IPS-18c (cell line): ENCODE data around the gene AP2A1.

Source experiments
- H3K4me3 ChIP-seq: 2 replicates; pipeline ENCODE4 v1.7.0; 2013; ENCODE audit warnings: low read depth, mild to moderate bottlenecking, low read length, moderate library complexity; ENCODE audit not compliant: insufficient read depth
- H3K9me3 ChIP-seq: one replicate; pipeline ENCODE4 v1.6.1; 2013; ENCODE audit warnings: mild to moderate bottlenecking, low read length, moderate library complexity; ENCODE audit not compliant: control insufficient read depth, insufficient read depth

Gene AP2A1

DNA sequence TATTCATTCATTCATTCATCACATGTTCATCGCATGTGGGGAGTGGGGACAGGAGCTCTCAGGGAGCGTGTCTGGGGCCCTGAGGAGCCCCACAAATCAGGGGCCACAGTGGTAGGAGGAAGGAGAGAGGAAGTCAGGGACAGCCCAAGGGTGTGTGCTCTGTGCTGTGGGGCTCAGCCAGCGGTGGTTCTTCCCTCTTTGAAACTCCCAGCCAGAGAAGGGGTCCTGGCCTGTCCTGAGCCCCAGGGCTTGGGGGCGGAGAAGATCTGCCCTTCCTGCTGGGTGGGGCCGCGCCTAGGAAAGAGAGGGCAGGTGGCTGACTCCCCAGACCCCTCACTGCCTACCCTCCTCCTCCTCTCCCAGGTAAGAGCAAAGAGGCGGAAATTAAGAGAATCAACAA lies 14.6 kb downstream of the AP2A1 start:
- Histone ChIP-seq H3K9me3 (no peaks in the 10 kb centered on the region), H3K4me3 (no peak overlapping the region)

- Histone ChIP-seq H3K4me3 (no peak overlapping the region), H3K9me3 (no peaks in the 10 kb centered on the region)
Observed at GRCh38 chr19:49782515-49782914, 15.7 kb downstream of the AP2A1 start.

GRCh38 chr19:49786376-49786820 lies 19.6 kb downstream of the AP2A1 start:
- no peaks in the 10 kb centered on the region for H3K9me3 ChIP-seq
- no peak overlapping the region for H3K4me3 ChIP-seq

- H3K4me3 ChIP-seq = no peak overlapping the region
- H3K9me3 ChIP-seq = no peaks in the 10 kb centered on the region
Observed at GRCh38 chr19:49787746-49788145, 20.9 kb downstream of the AP2A1 start.

DNA sequence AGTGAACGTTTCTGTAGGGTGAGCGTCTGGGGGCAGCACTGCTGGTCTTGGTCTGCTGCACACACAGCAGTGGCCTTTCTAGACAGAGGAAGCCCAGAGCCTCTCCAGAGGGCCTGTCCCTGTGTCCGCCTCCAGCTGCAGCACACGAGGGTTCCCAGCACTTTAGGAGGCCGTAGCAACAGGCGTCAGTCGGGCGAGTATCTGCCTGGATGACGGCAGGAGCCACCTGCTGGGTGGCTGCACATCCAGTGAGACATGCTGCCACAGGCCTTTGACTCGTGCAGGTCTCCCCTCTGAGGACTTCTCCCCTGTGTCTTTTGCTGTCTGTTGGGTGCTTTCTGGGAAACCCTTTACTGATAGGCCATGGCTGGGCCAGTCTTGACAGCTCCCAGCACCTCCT lies 22.1 kb downstream of the AP2A1 start:
- no peaks in the 10 kb centered on the region for H3K9me3 ChIP-seq
- no peak overlapping the region for H3K4me3 ChIP-seq

DNA sequence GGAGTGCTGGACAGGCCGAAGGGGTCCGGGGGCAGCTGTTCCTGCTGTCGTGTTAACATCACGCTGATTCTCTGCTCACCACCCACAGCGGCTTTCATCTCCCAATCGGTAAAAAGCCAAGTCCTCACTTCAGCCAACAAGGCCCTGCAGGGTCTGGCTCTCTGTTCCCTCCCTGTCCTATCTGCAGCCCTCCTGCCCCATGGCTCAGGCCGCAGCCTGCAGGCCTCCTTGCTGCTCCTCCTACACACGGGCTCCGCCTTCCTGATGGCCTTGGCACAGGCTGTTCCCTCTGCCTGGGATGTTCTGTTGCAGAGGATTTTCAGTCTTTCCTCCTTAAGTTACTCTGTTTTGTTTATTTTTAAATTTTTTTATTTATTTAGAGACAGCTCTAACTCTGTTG lies 24.1 kb downstream of the AP2A1 start:
- Histone ChIP-seq H3K4me3 (no peak overlapping the region), H3K9me3 (no peaks in the 10 kb centered on the region)

DNA sequence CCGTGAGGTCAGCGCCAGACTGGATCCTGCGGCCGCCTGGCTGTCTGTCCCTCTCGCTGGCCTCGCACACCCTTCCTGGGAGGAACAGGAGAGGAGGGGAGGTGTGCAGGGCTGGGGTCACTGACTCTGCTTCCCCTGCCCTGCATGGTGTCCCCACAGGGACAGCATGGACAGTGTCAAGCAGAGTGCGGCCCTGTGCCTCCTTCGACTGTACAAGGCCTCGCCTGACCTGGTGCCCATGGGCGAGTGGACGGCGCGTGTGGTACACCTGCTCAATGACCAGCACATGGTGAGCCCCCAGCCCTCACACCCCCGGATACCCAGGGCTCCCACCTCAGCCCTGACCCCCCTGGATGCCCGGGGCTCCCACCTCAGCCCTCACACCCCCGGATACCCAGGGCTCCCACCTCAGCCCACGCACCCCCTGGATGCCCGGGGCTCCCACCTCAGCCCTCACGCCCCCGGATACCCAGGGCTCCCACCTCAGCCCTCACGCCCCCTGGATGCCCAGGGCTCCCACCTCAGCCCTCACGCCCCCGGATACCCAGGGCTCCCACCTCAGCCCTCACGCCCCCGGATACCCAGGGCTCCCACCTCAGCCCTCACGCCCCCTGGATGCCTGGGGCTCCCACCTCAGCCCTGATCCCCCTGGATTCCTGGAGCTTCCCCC lies 25.1 kb downstream of the AP2A1 start:
- Histone ChIP-seq H3K4me3 (no peak overlapping the region), H3K9me3 (no peaks in the 10 kb centered on the region)

GRCh38 chr19:49792829-49793560 lies 26.2 kb downstream of the AP2A1 start:
- Histone ChIP-seq H3K9me3 (no peaks in the 10 kb centered on the region), H3K4me3 (no peak overlapping the region)

- Histone ChIP-seq H3K9me3 (no peaks in the 10 kb centered on the region), H3K4me3 (no peak overlapping the region)
Observed at GRCh38 chr19:49793561-49793840, 26.7 kb downstream of the AP2A1 start.

GRCh38 chr19:49795615-49796014 lies 28.8 kb downstream of the AP2A1 start:
- no peaks in the 10 kb centered on the region for H3K9me3 ChIP-seq
- no peak overlapping the region for H3K4me3 ChIP-seq

DNA sequence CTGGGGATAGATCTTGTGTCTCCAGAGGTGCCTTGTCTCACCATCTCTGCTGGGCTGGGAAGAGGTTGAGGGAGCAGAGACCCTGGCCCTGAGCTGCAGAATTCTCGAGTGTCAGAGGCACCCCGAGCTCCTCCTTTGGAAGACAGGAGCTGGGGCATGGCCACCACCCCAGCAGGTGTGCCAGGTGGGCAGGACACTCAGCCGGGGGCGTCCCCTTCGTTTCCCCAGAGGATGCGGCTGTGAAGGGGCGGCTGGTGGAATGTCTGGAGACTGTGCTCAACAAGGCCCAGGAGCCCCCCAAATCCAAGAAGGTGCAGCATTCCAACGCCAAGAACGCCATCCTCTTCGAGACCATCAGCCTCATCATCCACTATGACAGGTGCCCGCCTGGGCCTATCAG lies 31.8 kb downstream of the AP2A1 start:
- Histone ChIP-seq H3K9me3 (no peaks in the 10 kb centered on the region), H3K4me3 (no peak overlapping the region)

- H3K4me3 ChIP-seq = no peak overlapping the region
Observed at GRCh38 chr19:49799271-49799797, 32.5 kb downstream of the AP2A1 start.

GRCh38 chr19:49799798-49800376 lies 33.1 kb downstream of the AP2A1 start:
- H3K9me3 ChIP-seq = no peaks in the 10 kb centered on the region
- H3K4me3 ChIP-seq = no peak overlapping the region

More at GRCh38 chr19:49799271-49799797, 32.5 kb downstream of the AP2A1 start:
- no peaks in the 10 kb centered on the region for H3K9me3 ChIP-seq

- no peaks in the 10 kb centered on the region for H3K9me3 ChIP-seq
- no peak overlapping the region for H3K4me3 ChIP-seq
Observed at GRCh38 chr19:49800771-49801170, 34.0 kb downstream of the AP2A1 start.

GRCh38 chr19:49801401-49801888 lies 34.6 kb downstream of the AP2A1 start:
- Histone ChIP-seq H3K4me3 (peak overlapping the region; percentile 38; the same call in 1 of the 2 replicates), H3K9me3 (no peaks in the 10 kb centered on the region)

DNA sequence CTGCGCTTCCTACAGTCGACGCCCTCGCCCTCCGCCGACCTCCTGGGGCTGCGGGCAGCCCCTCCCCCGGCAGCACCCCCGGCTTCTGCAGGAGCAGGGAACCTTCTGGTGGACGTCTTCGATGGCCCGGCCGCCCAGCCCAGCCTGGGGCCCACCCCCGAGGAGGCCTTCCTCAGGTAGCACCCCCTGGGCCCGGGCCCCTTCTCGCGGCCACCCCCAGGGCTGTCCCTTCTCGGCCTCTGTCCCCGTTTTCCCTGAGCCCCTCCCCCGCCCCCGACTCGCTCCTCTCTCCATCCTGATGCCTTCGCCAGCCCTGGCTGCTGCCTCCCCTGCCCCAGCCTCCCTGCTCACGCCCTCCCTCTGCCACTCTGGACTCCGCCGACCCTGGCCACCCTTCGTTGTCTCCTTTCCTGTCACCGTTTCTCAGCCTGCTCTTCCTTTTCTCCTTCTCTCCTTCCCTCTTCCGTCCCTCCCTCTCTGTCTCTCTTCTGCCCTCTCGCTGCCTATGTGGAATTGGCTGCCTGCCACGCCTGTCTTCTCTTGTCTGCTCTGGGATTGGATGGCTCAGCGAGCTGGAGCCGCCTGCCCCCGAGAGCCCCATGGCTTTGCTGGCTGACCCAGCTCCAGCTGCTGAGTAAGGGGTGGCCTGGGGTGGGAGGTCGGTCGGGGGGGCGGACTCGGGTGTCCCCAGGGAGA lies 35.3 kb downstream of the AP2A1 start:
- H3K4me3 ChIP-seq = peak overlapping the region; percentile 38; the same call in 1 of the 2 replicates
- H3K9me3 ChIP-seq = no peaks in the 10 kb centered on the region

GRCh38 chr19:49802836-49803528 lies 36.2 kb downstream of the AP2A1 start:
- Histone ChIP-seq H3K9me3 (no peaks in the 10 kb centered on the region), H3K4me3 (no peak overlapping the region; the same call in 1 of the 2 replicates)
